IPS-20b (cell line): ENCODE data around the gene CPPED1.

ENCODE experiments used
- H3K27ac ChIP-seq: one replicate; pipeline ENCODE4 v1.5.1; 2013; ENCODE audit warnings: low read length
- H3K27me3 ChIP-seq: 2 replicates; pipeline ENCODE4 v1.6.1; 2013; ENCODE audit warnings: mild to moderate bottlenecking, low read length, inconsistent platforms; ENCODE audit not compliant: insufficient read depth
- H3K36me3 ChIP-seq: 2 replicates; pipeline ENCODE4 v1.6.1; 2013; ENCODE audit warnings: low read depth, mild to moderate bottlenecking, inconsistent platforms, low read length, moderate library complexity; ENCODE audit not compliant: insufficient read depth
- H3K4me1 ChIP-seq: 2 replicates; pipeline ENCODE4 v1.6.1; 2013; ENCODE audit warnings: mild to moderate bottlenecking, control low read depth, inconsistent platforms, low read length, moderate library complexity; ENCODE audit not compliant: insufficient read depth
- H3K4me3 ChIP-seq: 2 replicates; pipeline ENCODE4 v1.5.1; 2013; ENCODE audit warnings: mild to moderate bottlenecking, low read length, inconsistent platforms
- H3K9ac ChIP-seq: 2 replicates; pipeline ENCODE4 v1.6.1; 2013; ENCODE audit warnings: low read depth, mild to moderate bottlenecking, inconsistent platforms, low read length, moderate library complexity
- H3K9me3 ChIP-seq: 2 replicates; pipeline ENCODE4 v1.6.1; 2013; ENCODE audit warnings: mild to moderate bottlenecking, low read depth, low read length, inconsistent platforms; ENCODE audit not compliant: insufficient read depth

CPPED1 gene

GRCh38 chr16:12760819-12761611 lies 42.7 kb downstream of the CPPED1 start:
- Histone ChIP-seq H3K27ac (no peak overlapping the region), H3K9ac (no peak overlapping the region), H3K4me1 (peaks cover 3% of the 10 kb centered on the region; the same call in 1 of the 2 replicates), H3K9me3 (no peaks in the 10 kb centered on the region), H3K4me3 (no peak overlapping the region), H3K36me3 (no peaks in the 10 kb centered on the region), H3K27me3 (no peaks in the 10 kb centered on the region)

- H3K36me3 ChIP-seq, result no peaks in the 10 kb centered on the region
- H3K9ac ChIP-seq, result no peak overlapping the region
- no peaks in the 10 kb centered on the region for H3K9me3 ChIP-seq
- no peaks in the 10 kb centered on the region for H3K27me3 ChIP-seq
- no peak overlapping the region for H3K27ac ChIP-seq
- H3K4me1 ChIP-seq, result peaks cover 3% of the 10 kb centered on the region; the same call in 1 of the 2 replicates
- H3K4me3 ChIP-seq, result no peak overlapping the region
Observed at GRCh38 chr16:12758670-12759558, 44.8 kb downstream of the CPPED1 start.

- H3K36me3 ChIP-seq, result no peaks in the 10 kb centered on the region
- no peak overlapping the region for H3K4me3 ChIP-seq
- H3K9ac ChIP-seq, result no peak overlapping the region
- H3K27ac ChIP-seq, result no peak overlapping the region
- no peaks in the 10 kb centered on the region for H3K9me3 ChIP-seq
- H3K4me1 ChIP-seq, result peaks cover 3% of the 10 kb centered on the region; the same call in 1 of the 2 replicates
- no peaks in the 10 kb centered on the region for H3K27me3 ChIP-seq
Observed at GRCh38 chr16:12758031-12758669, 45.5 kb downstream of the CPPED1 start.

DNA sequence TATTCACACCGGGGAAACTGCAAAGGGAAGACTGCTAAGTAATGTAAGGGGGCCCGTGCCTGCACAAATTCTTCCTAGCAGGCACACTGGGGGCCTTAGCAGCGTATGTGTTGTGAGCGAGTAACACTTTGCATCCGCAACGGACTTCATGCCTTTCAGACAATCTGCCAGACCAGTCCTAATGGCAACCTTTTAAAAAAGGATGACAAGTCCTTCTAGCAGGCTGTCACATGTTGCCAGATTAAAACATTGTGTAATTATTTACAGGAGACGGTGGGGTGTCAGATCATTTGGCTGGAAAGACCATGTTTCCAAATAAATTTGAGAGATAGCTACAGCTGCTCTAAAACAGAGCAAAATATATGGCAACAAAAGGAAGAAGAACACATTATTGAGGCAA lies 46.1 kb downstream of the CPPED1 start:
- Histone ChIP-seq H3K36me3 (no peaks in the 10 kb centered on the region), H3K4me1 (peaks cover 3% of the 10 kb centered on the region; the same call in 1 of the 2 replicates), H3K9me3 (no peaks in the 10 kb centered on the region), H3K27ac (no peak overlapping the region), H3K27me3 (no peaks in the 10 kb centered on the region), H3K4me3 (no peak overlapping the region), H3K9ac (no peak overlapping the region)

DNA sequence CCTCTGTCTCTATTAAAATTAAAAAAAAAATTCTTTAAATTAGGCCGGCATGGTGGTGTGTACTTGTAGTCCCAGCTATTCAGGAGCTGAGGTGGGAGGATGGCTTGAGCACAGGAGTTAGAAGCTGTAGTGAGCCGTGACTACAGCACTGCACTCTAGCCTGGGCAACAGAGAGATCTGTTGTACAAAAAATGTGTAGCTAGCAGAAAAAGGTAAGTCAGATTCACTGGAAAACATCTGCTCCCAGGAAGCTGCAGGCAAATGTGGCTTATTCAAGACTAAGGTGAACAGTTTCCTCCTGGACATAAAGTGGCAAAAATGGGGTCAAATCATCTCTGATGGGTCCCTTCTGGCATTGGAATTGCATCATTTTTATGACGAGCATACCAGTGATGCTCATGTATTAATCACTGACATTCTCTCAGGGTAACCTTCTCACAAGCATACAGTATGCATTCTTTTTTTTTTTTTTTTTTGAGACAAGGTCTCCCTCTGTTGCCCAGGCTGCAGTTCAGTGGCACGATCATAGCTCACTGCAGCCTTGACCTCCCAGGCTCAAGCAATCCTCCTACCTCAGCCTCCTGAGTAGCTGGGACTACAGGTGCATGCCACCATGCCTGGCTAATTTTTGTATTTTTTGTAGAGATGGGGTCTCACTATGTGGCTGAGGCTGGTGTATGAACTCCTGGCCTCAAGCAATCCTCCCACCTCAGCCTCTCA lies 48.7 kb downstream of the CPPED1 start:
- no peaks in the 10 kb centered on the region for H3K27me3 ChIP-seq
- no peak overlapping the region for H3K4me3 ChIP-seq
- H3K36me3 ChIP-seq, result no peaks in the 10 kb centered on the region
- H3K4me1 ChIP-seq, result peaks cover 3% of the 10 kb centered on the region; the same call in 1 of the 2 replicates
- H3K9ac ChIP-seq, result no peak overlapping the region
- no peak overlapping the region for H3K27ac ChIP-seq
- H3K9me3 ChIP-seq, result no peaks in the 10 kb centered on the region

GRCh38 chr16:12753203-12754023 lies 50.3 kb downstream of the CPPED1 start:
- no peaks in the 10 kb centered on the region for H3K9me3 ChIP-seq
- no peaks in the 10 kb centered on the region for H3K36me3 ChIP-seq
- peaks cover 3% of the 10 kb centered on the region; the same call in 1 of the 2 replicates for H3K4me1 ChIP-seq
- no peak overlapping the region for H3K4me3 ChIP-seq
- no peak overlapping the region for H3K9ac ChIP-seq
- no peaks in the 10 kb centered on the region for H3K27me3 ChIP-seq
- no peak overlapping the region for H3K27ac ChIP-seq

DNA sequence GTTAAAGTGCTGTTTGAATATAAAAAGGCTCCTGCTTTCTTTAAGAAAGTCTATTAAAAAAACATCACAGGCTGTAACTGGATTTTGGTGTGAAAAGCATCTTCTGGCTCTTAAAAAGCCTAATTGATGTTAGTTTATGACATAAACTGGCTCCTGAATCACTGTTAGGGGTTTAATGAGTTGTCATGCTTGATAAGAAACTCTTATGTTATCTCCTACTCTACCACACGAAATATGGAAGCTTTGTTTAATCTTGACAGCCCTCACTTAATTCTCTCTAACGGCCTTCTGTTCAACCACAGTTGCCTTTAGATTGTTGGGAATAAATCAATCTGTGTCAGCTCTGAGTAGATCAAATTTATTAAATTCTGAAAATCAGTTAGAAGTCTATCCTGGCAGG lies 51.5 kb downstream of the CPPED1 start:
- Histone ChIP-seq H3K36me3 (no peaks in the 10 kb centered on the region), H3K27ac (no peak overlapping the region), H3K4me3 (no peak overlapping the region), H3K27me3 (no peaks in the 10 kb centered on the region), H3K9me3 (no peaks in the 10 kb centered on the region), H3K4me1 (no peaks in the 10 kb centered on the region), H3K9ac (no peak overlapping the region)

GRCh38 chr16:12750554-12750918 lies 53.2 kb downstream of the CPPED1 start:
- Histone ChIP-seq H3K9me3 (no peaks in the 10 kb centered on the region), H3K9ac (no peak overlapping the region), H3K4me3 (no peak overlapping the region), H3K27me3 (no peaks in the 10 kb centered on the region), H3K36me3 (no peaks in the 10 kb centered on the region), H3K27ac (no peak overlapping the region), H3K4me1 (no peaks in the 10 kb centered on the region)

DNA sequence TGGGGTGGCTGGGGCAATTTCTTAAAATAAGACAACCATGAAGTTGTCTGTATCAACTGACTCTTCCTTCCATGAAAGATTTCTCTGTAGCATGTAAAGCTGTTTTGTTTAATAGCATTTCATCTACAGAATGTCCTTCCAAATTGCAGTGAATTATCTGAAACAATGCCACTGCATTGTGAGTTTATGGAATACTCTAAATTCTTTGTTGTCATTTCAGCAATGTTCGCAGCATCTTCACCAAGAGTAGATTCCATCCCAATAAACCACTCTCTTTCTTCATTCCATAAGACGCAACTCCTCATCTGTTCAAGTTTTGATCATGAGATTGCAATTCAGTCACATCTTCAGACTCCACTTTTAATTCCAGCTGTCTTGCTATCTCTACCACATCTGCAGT lies 54.6 kb downstream of the CPPED1 start:
- Histone ChIP-seq H3K4me3 (no peak overlapping the region), H3K4me1 (no peaks in the 10 kb centered on the region), H3K27ac (no peak overlapping the region), H3K9me3 (no peaks in the 10 kb centered on the region), H3K36me3 (no peaks in the 10 kb centered on the region), H3K27me3 (no peaks in the 10 kb centered on the region), H3K9ac (no peak overlapping the region)

GRCh38 chr16:12747827-12748226 lies 55.9 kb downstream of the CPPED1 start:
- Histone ChIP-seq H3K4me3 (no peak overlapping the region), H3K27ac (no peak overlapping the region), H3K9ac (no peak overlapping the region), H3K4me1 (no peaks in the 10 kb centered on the region), H3K27me3 (no peaks in the 10 kb centered on the region), H3K36me3 (no peaks in the 10 kb centered on the region), H3K9me3 (no peaks in the 10 kb centered on the region)
